Measurements from ENCODE around the gene CMIP. TPM values are rescaled to one million over a fixed set of nuclear protein-coding genes. Genes with fewer than 3 reads are reported as not detected.

CMIP gene
- total RNA-seq, 4 donors from 2014 or later, result 17.1 to 60.5 (median 39.7) TPM

GRCh38 chr16:81625544-81626153 is 181.0 kb downstream of the CMIP start:
- Histone ChIP-seq H3K36me3 (peaks cover 0 to 22% (median 5%) of the 10 kb centered on the region in 3 donors), H3K27me3 (no peaks in the 10 kb centered on the region), H3K4me1 (peaks cover 40 to 68% (median 49%) of the 10 kb centered on the region in 3 donors), H3K9me3 (no peaks in the 10 kb centered on the region), H3K27ac (peak overlapping the region; percentile 81 to 90 (median 87)), H3K4me3 (no peak overlapping the region)
- DNase-seq, result no peak
- intact Hi-C loops (cut with DNase I), result no loop called here
- 40% methylated on average over 1 of the region's 9 CpGs; no CpG with 5 or more reads in 1 of the 2 donors for WGBS, 2 donors
- TF ChIP-seq CTCF (IDR thresholded peaks at IDR 0.05) (no peak), POLR2A (IDR thresholded peaks at IDR 0.05) (no peak)

- DNase-seq, result no peak
- H3K9me3 ChIP-seq, result no peaks in the 10 kb centered on the region
- TF ChIP-seq CTCF (IDR thresholded peaks at IDR 0.05) (no peak), POLR2A (IDR thresholded peaks at IDR 0.05) (no peak)
- peak overlapping the region; percentile 81 to 90 (median 87) for H3K27ac ChIP-seq
- WGBS, 2 donors, result 57 to 62% methylated on average over 6 of the region's 6 CpGs
- no peak overlapping the region for H3K4me3 ChIP-seq
- no peaks in the 10 kb centered on the region for H3K27me3 ChIP-seq
- peaks cover 0 to 22% (median 5%) of the 10 kb centered on the region in 3 donors for H3K36me3 ChIP-seq
- peaks cover 40 to 68% (median 46%) of the 10 kb centered on the region in 3 donors for H3K4me1 ChIP-seq
- intact Hi-C loops (cut with DNase I), result no loop called here
Measured at GRCh38 chr16:81626181-81626674, 181.6 kb downstream of the CMIP start.

GRCh38 chr16:81627024-81627423 is 182.4 kb downstream of the CMIP start:
- H3K27me3 ChIP-seq, result no peaks in the 10 kb centered on the region
- H3K4me1 ChIP-seq, result peaks cover 38 to 68% (median 38%) of the 10 kb centered on the region in 3 donors
- WGBS, 2 donors, result no CpG with 5 or more reads among the region's 6 CpGs
- peak overlapping the region; percentile 81 to 90 (median 87) for H3K27ac ChIP-seq
- H3K36me3 ChIP-seq, result peaks cover 0 to 22% (median 5%) of the 10 kb centered on the region in 3 donors
- intact Hi-C loops (cut with DNase I), result no loop called here
- no peak for DNase-seq
- TF ChIP-seq CTCF (IDR thresholded peaks at IDR 0.05), result no peak
- TF ChIP-seq POLR2A (IDR thresholded peaks at IDR 0.05), result no peak
- H3K4me3 ChIP-seq, result no peak overlapping the region
- H3K9me3 ChIP-seq, result no peaks in the 10 kb centered on the region

- H3K9me3 ChIP-seq, result no peaks in the 10 kb centered on the region
- 86 to 88% methylated on average over 2 to 6 of the region's 12 CpGs for WGBS, 2 donors
- H3K4me3 ChIP-seq, result no peak overlapping the region
- H3K36me3 ChIP-seq, result peaks cover 0 to 14% (median 2%) of the 10 kb centered on the region in 3 donors
- H3K27me3 ChIP-seq, result no peaks in the 10 kb centered on the region
- H3K27ac ChIP-seq, result peak overlapping the region in 1 of 4 donors; percentile 25
- no peak for DNase-seq
- intact Hi-C loops (cut with DNase I), result no loop called here
- TF ChIP-seq CTCF (IDR thresholded peaks at IDR 0.05) (no peak), POLR2A (IDR thresholded peaks at IDR 0.05) (no peak)
- peaks cover 33 to 68% (median 45%) of the 10 kb centered on the region in 3 donors for H3K4me1 ChIP-seq
Measured at GRCh38 chr16:81627729-81628244, 183.2 kb downstream of the CMIP start.

Measured in esophagus squamous epithelium (tissue), 5 donors.